ENCODE results near the gene NCMAP. TPM values are rescaled to one million over a fixed set of nuclear protein-coding genes. Genes with fewer than 3 reads are reported as not detected.

The NCMAP gene
- total and polyA plus RNA-seq, 7 donors = 0.04 to 0.14 (median 0.06) TPM; not detected in 4

DNA sequence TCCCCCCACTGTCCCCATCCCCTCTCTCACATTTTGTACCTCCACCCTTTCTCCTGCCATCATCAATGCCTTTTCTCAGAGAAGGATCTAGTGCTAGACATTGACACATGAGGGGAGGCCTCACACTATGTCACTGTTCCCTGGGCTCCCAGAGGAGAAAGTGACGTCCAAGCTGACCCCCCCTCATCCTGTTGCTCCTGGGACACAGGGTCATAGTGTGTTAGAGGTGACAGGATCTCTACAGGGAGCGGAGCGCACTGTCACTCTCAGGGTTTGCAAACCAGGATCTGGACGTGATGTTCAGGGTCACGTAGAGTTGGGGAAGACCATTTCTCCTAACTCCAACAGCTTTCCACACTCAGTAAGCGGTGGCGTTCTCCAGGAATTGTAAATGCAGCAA, 2.6 kb downstream of the NCMAP start:
- Histone ChIP-seq H3K27me3 (ENCODE audit: insufficient read depth in 3 of 3, low read length in 2 of 3) (peaks cover 0 to 42% (median 8%) of the 10 kb centered on the region in 3 donors), H3K9me3 (no peaks in the 10 kb centered on the region), H3K4me1 (no peaks in the 10 kb centered on the region), H3K4me3 (no peak overlapping the region), H3K36me3 (ENCODE audit: insufficient read depth in 1 of 2, low read depth in 1 of 2) (no peaks in the 10 kb centered on the region), H3K27ac (no peak overlapping the region)
- intact Hi-C loops (cut with DNase I) = no loop called here
- WGBS, 3 donors = 67 to 74% (median 72%) methylated on average over 7 of the region's 7 CpGs
- no peak for TF ChIP-seq CTCF (IDR thresholded peaks at IDR 0.05)
- DNase-seq = no peak
- no peak for ATAC-seq

DNA sequence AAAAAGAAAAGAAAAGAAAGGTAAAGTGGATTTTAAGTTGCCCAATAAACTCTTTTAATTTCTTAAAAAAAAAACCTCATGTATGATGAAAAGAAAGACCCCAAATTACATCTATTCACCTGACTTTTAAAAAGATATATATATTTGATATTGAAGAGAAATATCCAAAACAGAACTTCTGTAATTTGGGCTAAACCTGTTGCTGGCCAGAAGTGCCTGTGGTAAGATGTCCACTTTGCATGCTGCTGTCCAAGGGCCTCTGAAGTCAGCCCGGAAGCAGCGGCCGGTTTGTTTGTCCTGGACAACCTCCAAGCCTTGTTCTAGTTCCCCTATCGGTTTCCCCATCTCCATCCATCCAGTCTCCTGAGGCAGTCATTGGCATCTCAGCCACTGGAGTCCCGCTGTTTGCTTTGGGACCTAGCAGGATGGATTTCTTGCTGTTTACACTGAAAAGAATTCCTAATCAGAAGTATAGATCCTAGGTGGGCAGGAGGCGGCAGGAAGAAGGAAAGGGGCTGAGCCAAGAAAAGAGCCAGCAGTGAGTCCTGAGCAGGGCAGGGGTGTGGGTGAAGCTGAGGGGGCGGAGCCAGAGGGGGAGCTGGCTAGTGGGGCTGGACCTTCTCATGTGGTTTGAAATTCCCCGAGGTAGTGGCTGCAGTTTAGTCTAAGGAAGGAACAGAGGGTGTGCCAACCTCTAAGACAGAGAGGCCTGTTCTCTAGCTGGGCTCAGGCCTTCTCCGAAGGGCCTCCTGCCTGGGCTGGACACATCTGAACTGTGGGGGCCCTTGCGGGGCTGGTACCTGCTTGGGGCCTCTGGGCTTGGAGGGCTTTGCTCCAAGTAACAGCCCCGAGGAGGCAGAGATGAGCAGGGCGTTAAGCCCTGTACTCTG, 3.3 kb downstream of the NCMAP start:
- peak in 1 of 4 donors; percentile 42 for ATAC-seq
- Histone ChIP-seq H3K9me3 (no peaks in the 10 kb centered on the region), H3K4me3 (no peak overlapping the region), H3K27ac (no peak overlapping the region), H3K27me3 (ENCODE audit: insufficient read depth in 3 of 3, low read length in 2 of 3) (peaks cover 0 to 42% (median 8%) of the 10 kb centered on the region in 3 donors), H3K36me3 (ENCODE audit: insufficient read depth in 1 of 2, low read depth in 1 of 2) (no peaks in the 10 kb centered on the region), H3K4me1 (no peaks in the 10 kb centered on the region)
- peak; percentile 46 to 75 for DNase-seq
- TF ChIP-seq CTCF (IDR thresholded peaks at IDR 0.05) = no peak
- intact Hi-C loops (cut with DNase I) = no loop called here
- WGBS, 3 donors = 39 to 44% (median 41%) methylated on average over 12 of the region's 12 CpGs

GRCh38 chr1:24560361-24560760, 4.5 kb downstream of the NCMAP start:
- H3K27me3 ChIP-seq (ENCODE audit: insufficient read depth in 3 of 3, low read length in 2 of 3) = peaks cover 0 to 35% (median 8%) of the 10 kb centered on the region in 3 donors

GRCh38 chr1:24562625-24563024, 6.7 kb downstream of the NCMAP start:
- intact Hi-C loops (cut with DNase I) = no loop called here
- no peak overlapping the region for H3K4me3 ChIP-seq
- no peak overlapping the region for H3K27ac ChIP-seq
- ATAC-seq = no peak
- no peaks in the 10 kb centered on the region for H3K9me3 ChIP-seq
- H3K36me3 ChIP-seq (ENCODE audit: insufficient read depth in 1 of 2, low read depth in 1 of 2) = no peaks in the 10 kb centered on the region
- no peaks in the 10 kb centered on the region for H3K4me1 ChIP-seq
- DNase-seq = no peak
- H3K27me3 ChIP-seq (ENCODE audit: insufficient read depth in 3 of 3, low read length in 2 of 3) = peaks cover 0 to 14% (median 0%) of the 10 kb centered on the region in 3 donors
- TF ChIP-seq CTCF (IDR thresholded peaks at IDR 0.05) = no peak

More at GRCh38 chr1:24560361-24560760, 4.5 kb downstream of the NCMAP start:
- H3K4me1 ChIP-seq = no peaks in the 10 kb centered on the region
- no peak overlapping the region for H3K27ac ChIP-seq
- DNase-seq (no peak), ATAC-seq (no peak)
- H3K36me3 ChIP-seq (ENCODE audit: insufficient read depth in 1 of 2, low read depth in 1 of 2) = no peaks in the 10 kb centered on the region
- H3K4me3 ChIP-seq = no peak overlapping the region
- 76 to 82% (median 80%) methylated on average over 6 of the region's 6 CpGs for WGBS, 3 donors
- H3K9me3 ChIP-seq = no peaks in the 10 kb centered on the region
- intact Hi-C loops (cut with DNase I) = no loop called here
- TF ChIP-seq CTCF (IDR thresholded peaks at IDR 0.05) = no peak

All from psoas muscle (tissue), 8 donors.